HS-27A (cell line): ENCODE measurements around the gene RTBDN.

Source experiments
- DNase-seq: peaks from one replicate; pipeline ENCODE4 v3.0.0-alpha.2; 2012; ENCODE audit warnings: low read depth, missing footprints

Gene RTBDN

GRCh38 chr19:12779162-12779993 is 55.0 kb downstream of the RTBDN start:
- no peak for DNase-seq

- DNase-seq, result no peak
Measured at GRCh38 chr19:12778905-12779161, 55.5 kb downstream of the RTBDN start.

- DNase-seq, result no peak
Measured at GRCh38 chr19:12778017-12778904, 56.1 kb downstream of the RTBDN start.

- no peak for DNase-seq
Measured at GRCh38 chr19:12777217-12778016, 57.0 kb downstream of the RTBDN start.
